K562 (cell line): ENCODE measurements around the gene DPH7. TPM values are rescaled to one million over a fixed set of nuclear protein-coding genes. Genes with fewer than 3 reads are reported as not detected.

Experiments
- AFF1 ChIP-seq, 2 experiments: fragments of 450-650 bp; IDR thresholded peaks; 2 replicates each; pipeline ENCODE4 v1.6.1; 2018; ENCODE audit warnings: mild to moderate bottlenecking in 2 of 2, low read depth in 1 of 2; ENCODE audit not compliant: partially characterized antibody in 2 of 2
- ARHGAP35 ChIP-seq: fragments of 450-650 bp; IDR thresholded peaks from 2 replicates; pipeline ENCODE4 v1.6.1; 2018; ENCODE audit not compliant: partially characterized antibody
- C11orf30 ChIP-seq: fragments of 450-650 bp; IDR thresholded peaks from 2 replicates; pipeline ENCODE4 v1.6.1; 2016; ENCODE audit warnings: low read depth, mild to moderate bottlenecking
- CREB3L1 ChIP-seq: fragments of 450-650 bp; IDR thresholded peaks from 2 replicates; pipeline ENCODE4 v1.6.1; 2014; ENCODE audit warnings: low read depth, mild to moderate bottlenecking, moderate library complexity, borderline replicate concordance
- DPF2 ChIP-seq: fragments of 450-650 bp; IDR thresholded peaks from 2 replicates; pipeline ENCODE4 v1.6.1; 2016
- ETS1 ChIP-seq: conservative IDR thresholded peaks from 2 replicates; pipeline ENCODE4 v1.6.1; 2011; ENCODE audit warnings: low read depth, mild to moderate bottlenecking, low read length; ENCODE audit not compliant: control insufficient read depth
- HDAC2 ChIP-seq: fragments of 450-650 bp; IDR thresholded peaks from 2 replicates; pipeline ENCODE4 v1.6.1; 2016; ENCODE audit warnings: mild to moderate bottlenecking
- POU5F1 ChIP-seq: fragments of 150-350 bp; IDR thresholded peaks from 2 replicates; pipeline ENCODE4 v1.6.1; 2014; ENCODE audit warnings: borderline replicate concordance, low read length, low read depth, mild to moderate bottlenecking; ENCODE audit not compliant: partially characterized antibody
- RNF219 ChIP-seq: fragments of 250-450 bp; sonication (Bioruptor Pico); IDR thresholded peaks from 2 replicates; pipeline ENCODE4 v1.5.0; 2022; ENCODE audit warnings: mild to moderate bottlenecking
- SP1 ChIP-seq: sonication (generic); formaldehyde crosslinking; IDR thresholded peaks from 2 replicates; pipeline ENCODE4 v1.8.1; 2022; ENCODE audit warnings: mild to moderate bottlenecking, missing genetic modification reagents
- TFAP4 ChIP-seq: sonication (generic); formaldehyde crosslinking; IDR thresholded peaks from 2 replicates; pipeline ENCODE4 v1.8.0; 2022; ENCODE audit warnings: missing genetic modification reagents, mild to moderate bottlenecking, moderate library complexity, borderline replicate concordance
- USF2 ChIP-seq: sonication (generic); formaldehyde crosslinking; IDR thresholded peaks from 2 replicates; pipeline ENCODE4 v1.5.0; 2020; ENCODE audit warnings: missing genetic modification reagents
- ZNF133 ChIP-seq: fragments of 250-450 bp; sonication (Bioruptor Pico); IDR thresholded peaks from 2 replicates; pipeline ENCODE4 v1.4.0; 2020; ENCODE audit warnings: mild to moderate bottlenecking
- ZNF282 ChIP-seq: sonication (generic); formaldehyde crosslinking; IDR thresholded peaks from 2 replicates; pipeline ENCODE4 v1.8.1; 2023; ENCODE audit warnings: missing genetic modification reagents
- ZNF354B ChIP-seq: fragments of 250-450 bp; sonication (Bioruptor Pico); IDR thresholded peaks from 2 replicates; pipeline ENCODE4 v1.4.0; 2020
- polyA plus RNA-seq, 8 experiments: library from polyadenylated mRNA; depleted of rRNA in 4 of 8; stranded (reverse) in 5 of 8; unstranded in 3 of 8; fragments of >200 nt; fragmentation: Nextera tagmentation in 2 of 8; fragmentation: Illumina TruSeq in 1 of 8; extraction: Ambion mirVana in 2 of 8; extraction: Trizol in 1 of 8; gene quantifications; 2 replicates each; pipeline versions ENCODE4 v1.2.1 to v1.2.3, GENCODE V29; 2011 to 2014; ENCODE audit warnings: inconsistent platforms in 1 of 8, missing spikeins in 1 of 8
- total RNA-seq, 7 experiments: library from RNA; depleted of rRNA in 6 of 7; stranded (reverse); fragments of >200 nt in 6 of 7; fragmentation: Illumina TruSeq in 2 of 7; extraction: Trizol in 2 of 7; gene quantifications; 2 replicates each; pipeline versions ENCODE4 v1.2.1 to v1.2.3, GENCODE V29; 2011 to 2021; ENCODE audit warnings: low replicate concordance in 1 of 7

Gene DPH7
- total and polyA plus RNA-seq, 9 of the 15 experiments (the other 6 are each of a cell fraction or from before 2014, with no cell fraction given), result 13.9 to 68.6 (median 41.3) TPM

GRCh38 chr9:137511758-137512463 lies 66.8 kb downstream of the DPH7 start (continued):
- TF ChIP-seq TFAP4 (CRISPR knock-in tag), result peak; percentile 77
- peak in 1 of 2 experiments; percentile 38 for TF ChIP-seq AFF1 (IDR thresholded peaks at IDR 0.05; ENCODE audit: low read depth in 1 of 2, partially characterized antibody in 2 of 2)
- TF ChIP-seq SP1 (CRISPR knock-in tag), result peak; percentile 65; the same call in 1 of the 2 replicates
- no peak for TF ChIP-seq ETS1
- no peak for TF ChIP-seq ZNF133 (CRISPR knock-in tag)
- no peak for TF ChIP-seq ARHGAP35
- TF ChIP-seq ZNF282 (CRISPR knock-in tag), result no peak
- no peak for TF ChIP-seq ZNF354B (CRISPR knock-in tag)
- peak; percentile 60; the same call in 1 of the 2 replicates for TF ChIP-seq C11orf30
- TF ChIP-seq POU5F1, result no peak
- TF ChIP-seq RNF219 (CRISPR knock-in tag), result no peak
- TF ChIP-seq HDAC2, result 0 out of 2 replicates have a peak, but pooled peaks have one; percentile 55
- peak; percentile 84 for TF ChIP-seq USF2 (CRISPR knock-in tag)
- TF ChIP-seq DPF2, result peak; percentile 91
- peak; percentile 45; the same call in 1 of the 2 replicates for TF ChIP-seq CREB3L1
- TF ChIP-seq, all 486 proteins: peak for 98
